Fibroblast of the aortic adventitia (primary cell): ENCODE measurements around the gene OR7G3. TPM values are rescaled to one million over a fixed set of nuclear protein-coding genes. Genes with fewer than 3 reads are reported as not detected.

ENCODE experiments used
- DNase-seq: peaks from one replicate; pipeline ENCODE4 v3.0.0-alpha.2; 2010; ENCODE audit warnings: low read depth
- H3K4me3 ChIP-seq: 2 replicates; pipeline ENCODE4 v1.5.1; 2011; ENCODE audit warnings: low read depth, mild to moderate bottlenecking, control low read depth, low read length, moderate library complexity
- total RNA-seq: library from RNA; depleted of rRNA; stranded (reverse); fragments of >200 nt; gene quantifications from 2 replicates; pipeline ENCODE4 v1.2.3, GENCODE V29; 2012; ENCODE audit warnings: low replicate concordance
- TF ChIP-seq, protein P1 (sequence below): IDR thresholded peaks from 2 replicates; pipeline ENCODE4 v1.5.1; 2011; ENCODE audit warnings: mild to moderate bottlenecking, low read length, control low read depth, inconsistent platforms; ENCODE audit not compliant: insufficient read depth

The OR7G3 gene
- total RNA-seq, 1 donor: not detected

DNA sequence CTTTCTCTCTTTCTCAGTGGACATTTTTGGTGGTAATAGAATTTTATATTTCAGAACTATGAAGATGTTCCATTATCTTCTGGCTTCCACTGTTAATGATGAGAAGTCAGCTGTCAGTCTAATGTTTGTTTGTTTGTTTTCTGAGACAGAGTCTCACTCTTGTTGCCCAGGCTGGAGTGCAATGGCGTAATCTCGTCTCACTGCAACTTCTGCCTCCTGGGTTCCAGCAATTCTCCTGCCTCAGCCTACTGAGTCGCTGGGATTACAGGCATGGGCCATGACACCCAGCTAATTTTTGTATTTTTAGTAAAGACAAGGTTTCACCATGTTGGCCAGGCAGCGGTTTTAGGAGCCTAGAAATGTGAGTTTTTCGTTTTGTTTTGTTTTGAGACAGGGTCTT lies 18.2 kb upstream of the OR7G3 start:
- peak; percentile 6 for DNase-seq
- H3K4me3 ChIP-seq: no peak overlapping the region
- TF ChIP-seq, protein P1, sequence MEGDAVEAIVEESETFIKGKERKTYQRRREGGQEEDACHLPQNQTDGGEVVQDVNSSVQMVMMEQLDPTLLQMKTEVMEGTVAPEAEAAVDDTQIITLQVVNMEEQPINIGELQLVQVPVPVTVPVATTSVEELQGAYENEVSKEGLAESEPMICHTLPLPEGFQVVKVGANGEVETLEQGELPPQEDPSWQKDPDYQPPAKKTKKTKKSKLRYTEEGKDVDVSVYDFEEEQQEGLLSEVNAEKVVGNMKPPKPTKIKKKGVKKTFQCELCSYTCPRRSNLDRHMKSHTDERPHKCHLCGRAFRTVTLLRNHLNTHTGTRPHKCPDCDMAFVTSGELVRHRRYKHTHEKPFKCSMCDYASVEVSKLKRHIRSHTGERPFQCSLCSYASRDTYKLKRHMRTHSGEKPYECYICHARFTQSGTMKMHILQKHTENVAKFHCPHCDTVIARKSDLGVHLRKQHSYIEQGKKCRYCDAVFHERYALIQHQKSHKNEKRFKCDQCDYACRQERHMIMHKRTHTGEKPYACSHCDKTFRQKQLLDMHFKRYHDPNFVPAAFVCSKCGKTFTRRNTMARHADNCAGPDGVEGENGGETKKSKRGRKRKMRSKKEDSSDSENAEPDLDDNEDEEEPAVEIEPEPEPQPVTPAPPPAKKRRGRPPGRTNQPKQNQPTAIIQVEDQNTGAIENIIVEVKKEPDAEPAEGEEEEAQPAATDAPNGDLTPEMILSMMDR: no peak

DNA sequence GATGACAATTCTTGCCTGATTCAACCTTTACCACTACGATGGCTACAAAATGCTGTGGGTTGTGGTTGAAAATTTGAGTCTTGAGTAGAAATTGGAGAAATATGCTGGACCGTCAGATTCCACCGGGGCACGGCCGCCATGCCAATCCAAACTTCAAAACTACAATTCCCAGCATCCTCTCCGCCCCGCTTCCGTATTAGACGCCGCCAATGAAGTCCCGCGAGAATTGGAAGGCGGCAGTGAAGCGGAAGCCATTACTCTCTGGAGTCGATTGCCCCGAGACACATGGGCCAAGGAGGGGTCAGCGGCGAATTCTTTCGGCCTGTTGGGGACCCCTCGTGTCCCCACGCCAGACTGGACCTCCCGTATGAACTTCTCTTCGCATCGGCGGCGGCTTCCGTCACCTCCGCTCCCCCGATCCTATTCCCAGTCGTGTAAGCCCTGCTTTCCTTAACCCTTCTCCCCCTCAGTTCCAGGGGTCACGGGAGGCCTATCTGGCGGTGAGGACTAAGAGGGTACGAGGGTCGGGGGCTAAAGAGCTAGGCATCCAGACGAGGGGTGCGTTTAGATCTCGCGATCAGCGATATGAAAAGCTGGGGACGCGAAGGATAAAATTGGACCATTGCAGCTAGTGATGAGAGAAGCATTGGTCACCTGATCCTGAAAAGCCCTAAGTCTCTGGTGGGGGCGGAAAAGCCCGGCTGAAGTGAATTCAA lies 13.6 kb upstream of the OR7G3 start, which contains the start of gene ZNF317:
ZNF317 (plus strand) TSS at position 239 of the 716 bp plus-strand sequence. CDS start 15,620 bp downstream, outside the sequence.
- TF ChIP-seq, protein P1: no peak
- H3K4me3 ChIP-seq: peak within 1 kb of the TSS; percentile 91
- DNase-seq: peak; percentile 92

DNA sequence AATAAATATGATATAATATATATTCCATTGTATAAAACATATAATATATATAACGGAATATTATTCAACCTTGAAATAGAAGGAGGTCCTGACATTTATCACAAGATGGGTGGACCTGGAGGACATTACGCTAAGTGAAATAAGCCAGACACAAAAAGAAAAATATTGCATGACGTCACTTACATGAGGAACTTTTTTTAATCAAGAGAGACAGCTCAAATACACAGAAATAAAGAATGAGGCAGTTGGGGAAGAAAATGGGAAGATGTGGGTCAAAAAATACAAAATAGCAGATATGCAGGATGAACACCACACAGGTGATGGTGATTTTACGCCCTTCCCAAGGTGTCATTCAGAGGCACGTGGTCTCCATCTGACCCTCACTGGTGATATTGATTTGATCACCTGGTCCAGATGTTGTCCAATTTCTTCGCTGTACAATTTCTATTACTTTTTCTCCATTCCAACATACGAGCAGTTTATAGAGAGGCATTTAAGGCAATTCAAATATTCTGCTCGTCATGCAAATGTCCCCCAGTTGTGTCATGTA lies 12.9 kb upstream of the OR7G3 start:
- TF ChIP-seq, protein P1: no peak
- peak; percentile 16 for DNase-seq
- peak overlapping the region; percentile 91 for H3K4me3 ChIP-seq

DNA sequence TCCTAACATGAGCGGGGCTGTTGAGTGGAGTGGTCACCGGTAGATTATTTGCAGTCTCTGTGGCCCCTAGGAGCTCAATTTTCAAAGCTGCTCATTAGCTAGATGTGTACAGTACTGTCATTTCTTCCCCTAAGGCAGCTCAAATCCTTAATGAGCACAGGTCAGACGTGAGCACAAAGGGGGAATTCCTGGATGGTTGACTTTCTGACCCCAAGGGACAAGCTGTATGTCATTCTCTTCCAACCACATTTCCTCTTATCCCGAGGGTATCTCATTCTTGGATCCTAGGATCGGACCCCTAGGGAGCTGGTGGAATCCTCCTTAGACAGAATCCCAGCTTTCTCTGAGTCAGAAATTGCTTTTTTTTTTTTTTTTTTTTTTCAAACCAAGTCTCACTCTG lies 5.7 kb upstream of the OR7G3 start:
- TF ChIP-seq, protein P1: no peak
- no peak overlapping the region for H3K4me3 ChIP-seq
- DNase-seq: no peak

DNA sequence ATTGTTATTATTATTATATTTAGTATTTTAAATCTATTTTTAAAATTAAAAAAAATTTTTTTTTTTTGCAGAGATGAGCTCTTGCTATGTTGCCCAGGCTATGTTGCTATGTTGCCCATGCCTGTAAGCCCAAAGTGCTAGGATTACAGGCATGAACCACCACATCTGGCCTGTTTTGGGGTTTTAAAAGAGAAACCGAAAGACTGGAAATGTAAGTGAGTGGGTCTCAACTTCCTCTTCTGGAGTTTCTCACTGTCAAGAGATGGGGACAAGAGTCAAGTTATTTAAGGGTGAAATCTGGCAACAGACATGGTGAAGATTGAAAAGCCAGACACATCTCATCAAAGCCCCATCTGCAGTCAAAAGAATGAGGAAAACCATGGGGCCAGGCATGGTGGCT lies 4.2 kb upstream of the OR7G3 start:
- no peak for DNase-seq
- H3K4me3 ChIP-seq: no peak overlapping the region
- TF ChIP-seq, protein P1: no peak

DNA sequence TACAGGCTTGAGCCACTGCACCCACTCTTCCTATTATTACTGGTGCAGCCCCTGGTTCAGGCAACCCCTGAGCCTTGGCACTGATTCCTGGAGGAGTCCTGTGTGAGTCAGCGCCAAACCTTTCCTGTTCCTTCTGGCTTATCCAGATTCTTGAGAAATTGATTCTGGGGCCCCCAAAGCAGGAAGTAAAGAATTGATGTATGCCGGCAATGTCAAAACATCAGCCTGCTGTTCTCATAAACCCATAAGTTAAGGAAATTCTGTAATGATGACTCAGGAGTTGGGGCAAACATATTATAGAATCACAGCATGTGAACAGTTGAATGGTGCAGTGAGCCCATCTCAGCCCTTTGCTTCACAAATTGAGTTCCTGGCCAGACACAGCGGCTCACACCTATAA lies 1.4 kb upstream of the OR7G3 start:
- no peak for DNase-seq

More for the DNA sequence above, 1.4 kb upstream of the OR7G3 start:
- TF ChIP-seq, protein P1: no peak
- no peak overlapping the region for H3K4me3 ChIP-seq
